CD14-positive monocyte (primary cell): ENCODE data around the gene PAFAH1B2. TPM values are rescaled to one million over a fixed set of nuclear protein-coding genes. Genes with fewer than 3 reads are reported as not detected.
"Not testable (repeated sequence)": the region's sequence is repeated elsewhere in the genome, so short reads cannot be mapped to it uniquely, and the experiment has no call there.

ENCODE experiments used
- DNase-seq, 3 donors: peaks; one replicate each; pipeline ENCODE4 v3.0.0-alpha.2; 2011 to 2022
- H2AFZ ChIP-seq: 2 replicates; pipeline ENCODE4 v1.6.0; 2012; ENCODE audit warnings: mild to moderate bottlenecking, low read depth, low read length, inconsistent platforms; ENCODE audit not compliant: insufficient read depth, poor library complexity, severe bottlenecking
- H3K27ac ChIP-seq, 2 donors: 1 replicate in 1 of 2; 2 replicates in 1 of 2; pipeline ENCODE4 v1.5.1; 2012 to 2013; ENCODE audit warnings: low read length in 2 of 2, control low read depth in 1 of 2, inconsistent platforms in 1 of 2, low read depth in 1 of 2, mild to moderate bottlenecking in 1 of 2
- H3K27me3 ChIP-seq, 2 donors: one replicate each; pipeline versions ENCODE4 v1.6.0 to v1.6.1; 2011 to 2013; ENCODE audit warnings: low read length in 2 of 2; ENCODE audit not compliant: control insufficient read depth in 2 of 2, insufficient read depth in 2 of 2
- H3K36me3 ChIP-seq, 2 donors: replicated peaks in 1 of 2; 1 replicate in 1 of 2; 2 replicates in 1 of 2; pipeline versions ENCODE4 v1.5.1 to v1.6.1; 2012 to 2013; ENCODE audit warnings: low read length in 2 of 2, control low read depth in 1 of 2, inconsistent platforms in 1 of 2, mild to moderate bottlenecking in 1 of 2; ENCODE audit not compliant: insufficient read depth in 2 of 2, control insufficient read depth in 1 of 2
- H3K4me1 ChIP-seq, 2 donors: 1 replicate in 1 of 2; 2 replicates in 1 of 2; pipeline versions ENCODE4 v1.5.1 to v1.6.1; 2012 to 2013; ENCODE audit warnings: low read length in 2 of 2, control low read depth in 1 of 2, inconsistent platforms in 1 of 2, mild to moderate bottlenecking in 1 of 2, moderate library complexity in 1 of 2; ENCODE audit not compliant: insufficient read depth in 2 of 2, control insufficient read depth in 1 of 2
- H3K4me2 ChIP-seq: replicated peaks from 2 replicates; pipeline ENCODE3; 2012; ENCODE audit warnings: low read length, moderate library complexity, mild to moderate bottlenecking; ENCODE audit not compliant: poor library complexity, severe bottlenecking; ENCODE audit errors: extremely low read depth
- H3K4me3 ChIP-seq, 3 experiments: fragments of 200-600 bp in 1 of 3; sonication (generic) in 1 of 3; replicated peaks in 1 of 3; 1 replicate in 2 of 3; 2 replicates in 1 of 3; pipeline ENCODE4 v1.5.1; 2011 to 2013; ENCODE audit warnings: low read length in 3 of 3, mild to moderate bottlenecking in 3 of 3, control low read depth in 2 of 3, low read depth in 2 of 3, inconsistent platforms in 1 of 3, moderate library complexity in 1 of 3
- H3K79me2 ChIP-seq: 2 replicates; pipeline ENCODE4 v1.6.0; 2012; ENCODE audit warnings: mild to moderate bottlenecking, control low read depth, inconsistent platforms, low read length, moderate library complexity; ENCODE audit not compliant: insufficient read depth
- H3K9ac ChIP-seq: 2 replicates; pipeline ENCODE4 v1.6.0; 2017; ENCODE audit warnings: low read length, mild to moderate bottlenecking; ENCODE audit not compliant: insufficient read depth, poor library complexity, severe bottlenecking
- H3K9me3 ChIP-seq, 2 donors: replicated peaks in 1 of 2; 1 replicate in 1 of 2; 2 replicates in 1 of 2; pipeline versions ENCODE4 v1.5.1 to v1.6.1; 2012 to 2013; ENCODE audit warnings: low read length in 2 of 2, control low read depth in 1 of 2; ENCODE audit not compliant: control insufficient read depth in 1 of 2, insufficient read depth in 1 of 2
- H4K20me1 ChIP-seq: 2 replicates; pipeline ENCODE4 v1.6.0; 2012; ENCODE audit warnings: mild to moderate bottlenecking, low read length, control low read depth, moderate library complexity; ENCODE audit not compliant: insufficient read depth
- H3K27ac Mint-ChIP-seq, 7 donors: one replicate each; pipeline ENCODE4 v1.8.0; 2020; ENCODE audit warnings: mild to moderate bottlenecking in 7 of 7, mixed read lengths in 7 of 7, moderate library complexity in 6 of 7, inconsistent platforms in 2 of 7
- H3K27me3 Mint-ChIP-seq, 3 donors: one replicate each; pipeline ENCODE4 v1.8.0; 2021 to 2022; ENCODE audit warnings: low read depth in 3 of 3, mild to moderate bottlenecking in 3 of 3, mixed read lengths in 3 of 3, moderate library complexity in 3 of 3, inconsistent platforms in 1 of 3
- H3K36me3 Mint-ChIP-seq, 2 donors: one replicate each; pipeline ENCODE4 v1.8.0; 2020; ENCODE audit warnings: mixed read lengths in 2 of 2, inconsistent platforms in 1 of 2, mild to moderate bottlenecking in 1 of 2
- H3K4me1 Mint-ChIP-seq: one replicate; pipeline ENCODE4 v1.8.0; 2020; ENCODE audit warnings: mild to moderate bottlenecking, mixed read lengths
- H3K4me3 Mint-ChIP-seq, 2 donors: one replicate each; pipeline ENCODE4 v1.8.0; 2020; ENCODE audit warnings: mild to moderate bottlenecking in 2 of 2, mixed read lengths in 2 of 2, moderate library complexity in 1 of 2
- H3K9me3 Mint-ChIP-seq, 7 donors: one replicate each; pipeline ENCODE4 v1.8.0; 2020 to 2022; ENCODE audit warnings: mixed read lengths in 7 of 7, mild to moderate bottlenecking in 6 of 7, moderate library complexity in 6 of 7, inconsistent platforms in 2 of 7
- WGBS: methylation state at CpG from one replicate; pipeline ENCODE4 v1.1.5; 2013; ENCODE audit warnings: missing lambda C conversion rate; ENCODE audit not compliant: insufficient coverage; 5-methylcytosine and 5-hydroxymethylcytosine counted together
- intact Hi-C, 2 donors: fragments of 100-400 bp; cut with micrococcal nuclease; formaldehyde crosslinking; loops; one replicate each; pipeline versions ENCODE4 v1.15.0 to v1.15.1; 2023
- polyA plus RNA-seq, 3 donors: library from polyadenylated mRNA; depleted of rRNA in 1 of 3; unstranded in 2 of 3; stranded (reverse) in 1 of 3; fragments of 300-500 nt in 2 of 3; fragments of >200 nt in 1 of 3; fragmentation: Illumina TruSeq in 2 of 3; gene quantifications; 1 replicate in 2 of 3; 2 replicates in 1 of 3; pipeline ENCODE4 v1.2.3, GENCODE V29; 2012 to 2021
- TF ChIP-seq, protein P1 (sequence below): fragments of 200-600 bp; IDR thresholded peaks from one replicate; pipeline ENCODE4 v1.8.0; 2022; ENCODE audit warnings: antibody characterized with exemption, mild to moderate bottlenecking

The PAFAH1B2 gene
- polyA plus RNA-seq, 3 donors, result 16.9 to 25.1 (median 23.7) TPM

DNA sequence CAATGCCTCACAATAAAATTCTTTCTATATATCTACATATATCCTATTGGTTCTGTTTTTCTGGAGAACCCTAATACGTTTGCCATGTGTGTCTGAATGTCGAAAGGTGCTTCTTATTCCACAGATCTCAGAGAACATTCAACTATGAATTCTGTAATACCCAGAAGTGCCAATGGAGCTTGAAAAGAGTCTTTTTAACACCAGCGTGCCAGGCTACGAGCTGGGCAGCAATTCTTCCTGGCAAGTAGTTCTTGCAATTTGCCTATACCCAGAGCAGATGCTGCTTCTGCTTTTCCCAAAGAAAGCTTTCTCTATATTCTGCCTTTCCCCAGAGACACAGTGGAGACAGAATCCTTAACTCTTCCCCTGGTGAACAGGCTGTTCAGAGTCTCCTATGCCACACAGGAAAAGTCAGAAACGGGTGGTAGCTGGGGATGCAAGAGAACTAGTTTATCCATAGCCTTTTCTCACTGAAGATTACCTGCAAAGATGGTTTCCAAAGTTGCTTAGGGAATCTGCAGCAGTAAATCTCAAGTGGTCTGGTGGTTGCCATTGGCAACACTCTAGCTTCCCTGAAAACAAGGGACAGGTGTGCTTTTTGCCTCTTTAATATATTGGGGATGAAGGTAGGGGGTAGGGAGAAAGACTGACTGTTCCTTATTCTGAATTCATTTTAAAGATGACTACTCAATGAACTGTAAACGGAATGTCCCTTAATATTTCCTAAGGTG, 16.8 kb upstream of the PAFAH1B2 start:
- Histone ChIP-seq H3K4me1 (no peaks in the 10 kb centered on the region), H3K4me3 (no peak overlapping the region), H3K9ac (no peak overlapping the region), H4K20me1 (no peaks in the 10 kb centered on the region), H3K9me3 (no peaks in the 10 kb centered on the region), H3K27me3 (peaks cover 0 to 3% of the 10 kb centered on the region in 2 donors), H3K4me2 (no peak overlapping the region), H2AFZ (no peak overlapping the region), H3K27ac (no peak overlapping the region), H3K36me3 (no peaks in the 10 kb centered on the region), H3K79me2 (no peaks in the 10 kb centered on the region)
- no peak overlapping the region for H3K27ac Mint-ChIP-seq
- no peak for DNase-seq
- no peaks in the 10 kb centered on the region for H3K4me1 Mint-ChIP-seq
- H3K9me3 Mint-ChIP-seq, result peaks cover 0 to 2% (median 0%) of the 10 kb centered on the region in 7 donors
- 90% methylated on average over 4 of the region's 6 CpGs for WGBS
- intact Hi-C loops, result no loop called here
- TF ChIP-seq, protein P1, sequence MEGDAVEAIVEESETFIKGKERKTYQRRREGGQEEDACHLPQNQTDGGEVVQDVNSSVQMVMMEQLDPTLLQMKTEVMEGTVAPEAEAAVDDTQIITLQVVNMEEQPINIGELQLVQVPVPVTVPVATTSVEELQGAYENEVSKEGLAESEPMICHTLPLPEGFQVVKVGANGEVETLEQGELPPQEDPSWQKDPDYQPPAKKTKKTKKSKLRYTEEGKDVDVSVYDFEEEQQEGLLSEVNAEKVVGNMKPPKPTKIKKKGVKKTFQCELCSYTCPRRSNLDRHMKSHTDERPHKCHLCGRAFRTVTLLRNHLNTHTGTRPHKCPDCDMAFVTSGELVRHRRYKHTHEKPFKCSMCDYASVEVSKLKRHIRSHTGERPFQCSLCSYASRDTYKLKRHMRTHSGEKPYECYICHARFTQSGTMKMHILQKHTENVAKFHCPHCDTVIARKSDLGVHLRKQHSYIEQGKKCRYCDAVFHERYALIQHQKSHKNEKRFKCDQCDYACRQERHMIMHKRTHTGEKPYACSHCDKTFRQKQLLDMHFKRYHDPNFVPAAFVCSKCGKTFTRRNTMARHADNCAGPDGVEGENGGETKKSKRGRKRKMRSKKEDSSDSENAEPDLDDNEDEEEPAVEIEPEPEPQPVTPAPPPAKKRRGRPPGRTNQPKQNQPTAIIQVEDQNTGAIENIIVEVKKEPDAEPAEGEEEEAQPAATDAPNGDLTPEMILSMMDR, result no peak
- H3K4me3 Mint-ChIP-seq, result no peak overlapping the region
- H3K27me3 Mint-ChIP-seq, result peaks cover 4 to 13% (median 9%) of the 10 kb centered on the region in 3 donors
- no peaks in the 10 kb centered on the region for H3K36me3 Mint-ChIP-seq

DNA sequence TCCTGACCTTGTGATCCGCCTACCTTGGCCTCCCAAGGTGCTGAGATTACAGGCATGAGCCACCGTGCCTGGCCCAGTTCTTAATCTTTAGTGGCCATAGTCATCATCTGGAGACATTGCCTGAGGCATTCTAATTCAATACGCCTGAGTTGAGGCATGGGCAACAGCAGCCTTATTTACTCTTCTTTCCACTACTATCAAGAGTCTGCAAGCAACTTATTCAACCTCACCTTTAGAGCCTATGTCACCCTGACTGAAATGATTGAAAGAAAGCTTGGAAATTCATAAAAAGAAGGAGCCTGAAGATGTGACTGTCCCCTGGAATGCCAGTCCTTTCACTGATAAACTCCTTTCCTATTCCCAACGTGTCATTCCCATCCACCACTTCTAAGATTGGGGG, 15.8 kb upstream of the PAFAH1B2 start:
- TF ChIP-seq, protein P1, result no peak
- Histone ChIP-seq H3K4me2 (no peak overlapping the region), H3K36me3 (no peaks in the 10 kb centered on the region), H3K79me2 (no peaks in the 10 kb centered on the region), H2AFZ (no peak overlapping the region), H4K20me1 (no peaks in the 10 kb centered on the region), H3K27me3 (peaks cover 0 to 3% of the 10 kb centered on the region in 2 donors), H3K27ac (no peak overlapping the region), H3K4me3 (no peak overlapping the region), H3K4me1 (no peaks in the 10 kb centered on the region), H3K9me3 (no peaks in the 10 kb centered on the region), H3K9ac (no peak overlapping the region)
- no peak overlapping the region for H3K27ac Mint-ChIP-seq
- WGBS, result 82% methylated on average over 3 of the region's 4 CpGs
- DNase-seq, result no peak
- no peak overlapping the region for H3K4me3 Mint-ChIP-seq
- peaks cover 4 to 13% (median 13%) of the 10 kb centered on the region in 3 donors for H3K27me3 Mint-ChIP-seq
- peaks cover 0 to 2% (median 0%) of the 10 kb centered on the region in 7 donors for H3K9me3 Mint-ChIP-seq
- H3K36me3 Mint-ChIP-seq, result no peaks in the 10 kb centered on the region
- intact Hi-C loops, result no loop called here
- no peaks in the 10 kb centered on the region for H3K4me1 Mint-ChIP-seq

DNA sequence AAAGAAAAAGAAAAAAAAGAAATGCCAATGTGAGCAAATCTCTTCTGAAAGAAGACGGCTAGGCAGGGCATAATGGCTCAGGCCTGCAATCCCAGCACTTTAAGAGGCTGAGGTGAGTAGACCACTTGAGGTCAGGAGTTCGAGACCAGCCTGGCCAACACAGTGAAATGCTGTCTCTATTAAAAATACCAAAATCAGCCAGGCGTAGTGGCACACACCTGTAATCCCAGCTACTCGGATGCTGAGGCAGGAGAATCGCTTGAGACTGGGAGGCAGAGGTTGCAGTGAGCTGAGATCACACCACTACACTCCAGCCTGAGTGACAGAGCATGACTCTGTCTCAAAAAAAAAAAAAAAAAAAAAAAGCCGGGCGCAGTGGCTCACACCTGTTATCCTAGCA, 13.7 kb upstream of the PAFAH1B2 start:
- not testable (repeated sequence) for DNase-seq, H2AFZ ChIP-seq
- 96% methylated on average over 4 of the region's 7 CpGs for WGBS

More for the DNA sequence above, 13.7 kb upstream of the PAFAH1B2 start:
- not testable (repeated sequence) for H3K4me3 ChIP-seq, H3K36me3 Mint-ChIP-seq, H3K79me2 ChIP-seq, H4K20me1 ChIP-seq, H3K27me3 Mint-ChIP-seq, H3K4me1 Mint-ChIP-seq, H3K4me3 Mint-ChIP-seq, H3K27me3 ChIP-seq, H3K9me3 Mint-ChIP-seq, H3K36me3 ChIP-seq, H3K27ac ChIP-seq, H3K4me2 ChIP-seq, H3K27ac Mint-ChIP-seq, H3K9me3 ChIP-seq, H3K9ac ChIP-seq, H3K4me1 ChIP-seq
- intact Hi-C loops, result loop anchor here in 1 of 2 donors (5.0 kb wide), 1 partner anchor 77 kb away; no protein-coding TSS in a partner anchor
